WERI-Rb-1 (cell line): ENCODE data around the gene TFB1M.

Source experiments
- DNase-seq: peaks from one replicate; pipeline ENCODE4 v3.0.0-alpha.2; 2020
- H3K27ac ChIP-seq: fragments of 250-450 bp; sonication (Bioruptor Pico); 2 replicates; pipeline ENCODE4 v1.5.1; 2020; ENCODE audit warnings: mild to moderate bottlenecking, moderate library complexity
- H3K27me3 ChIP-seq: fragments of 250-450 bp; sonication (Bioruptor Pico); 2 replicates; pipeline ENCODE4 v1.5.1; 2021; ENCODE audit warnings: mild to moderate bottlenecking, low read depth, moderate library complexity; ENCODE audit not compliant: insufficient read depth, severe bottlenecking
- H3K36me3 ChIP-seq: fragments of 250-450 bp; sonication (Bioruptor Pico); 2 replicates; pipeline ENCODE4 v1.5.1; 2020; ENCODE audit warnings: mild to moderate bottlenecking, moderate library complexity
- H3K4me3 ChIP-seq: 2 replicates; pipeline ENCODE4 v1.5.1; 2011; ENCODE audit warnings: low read depth, mild to moderate bottlenecking, control low read depth, low read length
- H3K9me3 ChIP-seq: fragments of 250-450 bp; sonication (Bioruptor Pico); 2 replicates; pipeline ENCODE4 v1.5.1; 2021; ENCODE audit warnings: mild to moderate bottlenecking, moderate library complexity; ENCODE audit not compliant: severe bottlenecking
- TF ChIP-seq, protein P1 (sequence below): IDR thresholded peaks from 2 replicates; pipeline ENCODE4 v1.5.1; 2011; ENCODE audit warnings: low read depth, mild to moderate bottlenecking, control low read depth, inconsistent platforms, low read length

Gene TFB1M

DNA sequence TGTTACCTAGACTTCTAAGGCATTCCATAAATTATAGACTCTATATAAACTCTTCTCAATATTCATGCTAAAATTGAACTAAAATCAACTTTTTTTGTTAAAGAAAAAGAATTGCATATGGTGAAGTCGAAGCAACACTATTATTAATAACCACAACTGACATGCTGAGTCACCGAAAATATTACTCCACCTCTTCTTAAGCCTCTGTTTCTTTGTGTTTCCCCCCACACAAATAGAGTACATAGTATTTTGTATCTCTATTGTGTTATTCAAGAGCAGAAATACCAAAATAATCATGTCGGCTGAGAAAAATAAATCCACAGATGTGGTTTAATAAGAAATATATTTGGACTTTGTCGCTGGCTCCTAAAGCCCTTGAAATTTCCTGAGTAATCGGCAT, 23.8 kb downstream of the TFB1M start:
- no peaks in the 10 kb centered on the region for H3K9me3 ChIP-seq
- DNase-seq: no peak
- no peak overlapping the region for H3K4me3 ChIP-seq
- H3K27me3 ChIP-seq: no peaks in the 10 kb centered on the region
- H3K36me3 ChIP-seq: peaks cover 19% of the 10 kb centered on the region
- H3K27ac ChIP-seq: no peak overlapping the region
- TF ChIP-seq, protein P1, sequence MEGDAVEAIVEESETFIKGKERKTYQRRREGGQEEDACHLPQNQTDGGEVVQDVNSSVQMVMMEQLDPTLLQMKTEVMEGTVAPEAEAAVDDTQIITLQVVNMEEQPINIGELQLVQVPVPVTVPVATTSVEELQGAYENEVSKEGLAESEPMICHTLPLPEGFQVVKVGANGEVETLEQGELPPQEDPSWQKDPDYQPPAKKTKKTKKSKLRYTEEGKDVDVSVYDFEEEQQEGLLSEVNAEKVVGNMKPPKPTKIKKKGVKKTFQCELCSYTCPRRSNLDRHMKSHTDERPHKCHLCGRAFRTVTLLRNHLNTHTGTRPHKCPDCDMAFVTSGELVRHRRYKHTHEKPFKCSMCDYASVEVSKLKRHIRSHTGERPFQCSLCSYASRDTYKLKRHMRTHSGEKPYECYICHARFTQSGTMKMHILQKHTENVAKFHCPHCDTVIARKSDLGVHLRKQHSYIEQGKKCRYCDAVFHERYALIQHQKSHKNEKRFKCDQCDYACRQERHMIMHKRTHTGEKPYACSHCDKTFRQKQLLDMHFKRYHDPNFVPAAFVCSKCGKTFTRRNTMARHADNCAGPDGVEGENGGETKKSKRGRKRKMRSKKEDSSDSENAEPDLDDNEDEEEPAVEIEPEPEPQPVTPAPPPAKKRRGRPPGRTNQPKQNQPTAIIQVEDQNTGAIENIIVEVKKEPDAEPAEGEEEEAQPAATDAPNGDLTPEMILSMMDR: no peak

DNA sequence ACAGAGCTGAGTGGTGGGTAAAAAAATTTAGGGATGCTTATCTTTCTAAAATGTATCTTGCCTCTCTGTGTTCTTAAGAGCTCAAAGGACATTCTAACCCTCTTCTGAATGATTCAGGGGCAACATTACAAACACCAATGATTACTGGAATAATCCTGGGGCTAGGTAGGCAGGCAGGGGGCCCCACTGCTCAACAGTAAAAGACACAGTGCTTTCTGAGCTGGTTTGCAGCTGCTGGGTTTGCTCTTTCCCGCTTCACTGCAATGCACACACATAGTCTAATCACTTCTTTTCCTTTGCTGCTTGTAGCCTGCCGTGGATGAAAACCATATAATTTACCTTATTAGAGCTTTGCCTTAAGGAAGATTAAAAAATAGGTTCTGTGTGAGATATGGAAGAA, 26.5 kb downstream of the TFB1M start:
- no peaks in the 10 kb centered on the region for H3K9me3 ChIP-seq
- DNase-seq: no peak
- H3K4me3 ChIP-seq: no peak overlapping the region
- peaks cover 34% of the 10 kb centered on the region for H3K36me3 ChIP-seq
- no peaks in the 10 kb centered on the region for H3K27me3 ChIP-seq
- H3K27ac ChIP-seq: no peak overlapping the region
- TF ChIP-seq, protein P1: no peak

DNA sequence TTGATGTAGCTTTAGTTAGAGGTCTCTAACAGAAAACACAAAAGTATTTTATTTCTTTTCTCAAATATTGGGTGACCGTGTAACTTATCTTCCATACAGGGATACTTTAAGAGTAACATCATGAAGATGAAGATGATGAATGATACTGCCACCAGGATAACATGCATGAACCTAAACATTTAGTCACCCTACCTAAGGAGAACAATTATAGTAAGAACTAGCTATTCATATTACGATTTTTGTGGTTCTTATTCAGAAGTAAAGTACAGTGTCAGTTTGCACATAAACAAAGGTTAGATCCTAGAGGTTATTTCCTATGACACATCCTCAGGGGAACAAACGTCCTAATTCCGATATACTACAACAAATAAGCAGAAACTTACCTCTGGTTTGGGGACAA, 29.5 kb downstream of the TFB1M start:
- no peaks in the 10 kb centered on the region for H3K9me3 ChIP-seq
- peaks cover 34% of the 10 kb centered on the region for H3K36me3 ChIP-seq
- H3K4me3 ChIP-seq: no peak overlapping the region
- H3K27me3 ChIP-seq: no peaks in the 10 kb centered on the region
- TF ChIP-seq, protein P1: no peak
- no peak overlapping the region for H3K27ac ChIP-seq
- DNase-seq: no peak

DNA sequence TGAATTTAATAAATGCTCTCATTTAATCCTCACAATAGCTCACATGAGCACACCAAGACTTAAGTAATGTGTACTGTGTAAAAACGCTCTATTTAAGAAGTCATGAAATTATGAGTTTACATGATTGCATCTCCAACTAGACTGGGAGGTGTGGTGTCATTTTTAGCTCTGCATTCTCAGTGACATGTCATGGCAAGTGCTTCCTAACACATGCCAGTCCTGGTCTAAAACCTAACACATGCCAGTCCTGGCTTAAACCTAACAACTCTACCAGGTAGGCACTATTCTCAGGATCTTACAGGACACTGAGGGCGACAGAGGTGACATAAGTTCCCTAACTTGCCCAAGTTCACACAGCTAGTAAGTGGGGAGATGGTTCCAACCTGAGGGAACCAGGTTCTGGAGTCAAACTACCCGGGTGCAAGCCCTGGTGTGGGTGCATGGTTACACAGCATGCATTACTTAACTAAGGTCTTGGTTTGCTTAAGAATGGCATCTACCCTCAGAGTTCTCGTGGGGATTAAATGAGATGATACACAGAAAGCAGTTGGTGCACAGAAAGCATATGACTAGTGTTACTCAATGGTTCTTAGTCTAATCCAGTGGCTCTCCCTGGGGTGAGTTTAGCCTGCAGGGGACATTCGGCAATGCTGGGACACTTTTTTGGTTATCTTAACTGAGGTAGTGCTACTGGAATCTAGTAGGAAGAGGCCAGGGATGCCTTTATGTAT, 35.8 kb downstream of the TFB1M start:
- no peak overlapping the region for H3K27ac ChIP-seq
- peaks cover 23% of the 10 kb centered on the region for H3K36me3 ChIP-seq

DNA sequence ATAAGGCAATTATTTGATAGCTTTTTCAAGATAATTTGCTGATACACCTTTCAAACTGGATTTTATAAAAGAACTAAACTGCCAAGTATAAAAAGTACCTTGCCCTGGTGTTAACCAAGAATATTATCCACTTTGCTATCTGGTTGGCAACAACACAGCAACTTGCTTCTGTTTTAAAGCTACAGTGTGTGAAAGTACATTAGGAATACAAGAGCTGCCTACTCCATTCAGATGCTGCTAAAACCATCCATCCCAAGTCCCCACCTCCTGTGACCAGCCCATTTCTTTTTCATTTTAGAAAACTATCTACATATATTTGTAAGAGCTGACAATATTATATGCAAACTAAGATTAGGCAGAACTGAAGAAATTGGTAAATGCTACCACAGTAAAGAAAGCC, 37.6 kb downstream of the TFB1M start:
- H3K27ac ChIP-seq: no peak overlapping the region
- no peaks in the 10 kb centered on the region for H3K27me3 ChIP-seq
- DNase-seq: no peak
- TF ChIP-seq, protein P1: no peak
- H3K9me3 ChIP-seq: no peaks in the 10 kb centered on the region
- peaks cover 7% of the 10 kb centered on the region; the same call in 1 of the 2 replicates for H3K36me3 ChIP-seq
- H3K4me3 ChIP-seq: no peak overlapping the region

More for the DNA sequence above, 35.8 kb downstream of the TFB1M start:
- Histone ChIP-seq H3K4me3 (no peak overlapping the region), H3K27me3 (no peaks in the 10 kb centered on the region), H3K9me3 (no peaks in the 10 kb centered on the region)
- TF ChIP-seq, protein P1: no peak
- no peak for DNase-seq
